Measurements from ENCODE around the gene NSUN6.

- TF ChIP-seq, protein P1, sequence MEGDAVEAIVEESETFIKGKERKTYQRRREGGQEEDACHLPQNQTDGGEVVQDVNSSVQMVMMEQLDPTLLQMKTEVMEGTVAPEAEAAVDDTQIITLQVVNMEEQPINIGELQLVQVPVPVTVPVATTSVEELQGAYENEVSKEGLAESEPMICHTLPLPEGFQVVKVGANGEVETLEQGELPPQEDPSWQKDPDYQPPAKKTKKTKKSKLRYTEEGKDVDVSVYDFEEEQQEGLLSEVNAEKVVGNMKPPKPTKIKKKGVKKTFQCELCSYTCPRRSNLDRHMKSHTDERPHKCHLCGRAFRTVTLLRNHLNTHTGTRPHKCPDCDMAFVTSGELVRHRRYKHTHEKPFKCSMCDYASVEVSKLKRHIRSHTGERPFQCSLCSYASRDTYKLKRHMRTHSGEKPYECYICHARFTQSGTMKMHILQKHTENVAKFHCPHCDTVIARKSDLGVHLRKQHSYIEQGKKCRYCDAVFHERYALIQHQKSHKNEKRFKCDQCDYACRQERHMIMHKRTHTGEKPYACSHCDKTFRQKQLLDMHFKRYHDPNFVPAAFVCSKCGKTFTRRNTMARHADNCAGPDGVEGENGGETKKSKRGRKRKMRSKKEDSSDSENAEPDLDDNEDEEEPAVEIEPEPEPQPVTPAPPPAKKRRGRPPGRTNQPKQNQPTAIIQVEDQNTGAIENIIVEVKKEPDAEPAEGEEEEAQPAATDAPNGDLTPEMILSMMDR (IDR thresholded peaks at IDR 0.05) = no peak
- TF ChIP-seq EP300 (IDR thresholded peaks at IDR 0.05; ENCODE audit: borderline replicate concordance in 1 of 2, low read depth in 1 of 2, low read length in 1 of 2) (no peak), GATA2 (CRISPR knock-in tag; IDR thresholded peaks at IDR 0.05) (no peak), EZH2phosphoT487 (IDR thresholded peaks at IDR 0.05; ENCODE audit: borderline replicate concordance, low read depth) (no peak), USF1 (IDR thresholded peaks at IDR 0.05; ENCODE audit: borderline replicate concordance, low read depth) (no peak)
Measured at GRCh38 chr10:18687195-18687594, 35.8 kb upstream of the NSUN6 start.

Measured in SK-N-SH (cell line).